Neuronal stem cell (in vitro differentiated cells): Measurements from ENCODE around the gene JAK2.
A peak's percentile ranks its signal among the peaks of the same experiment; 100 is the strongest.

Experiments
- DNase-seq: peaks from one replicate; pipeline ENCODE4 v3.0.0-alpha.2; 2013; ENCODE audit warnings: low spot score
- H2AFZ ChIP-seq: one replicate; pipeline ENCODE4 v1.6.1; 2013; ENCODE audit warnings: mild to moderate bottlenecking, low read length, inconsistent platforms
- H2AK5ac ChIP-seq: 2 replicates; pipeline ENCODE4 v1.6.1; 2013; ENCODE audit warnings: low read depth, mild to moderate bottlenecking, inconsistent platforms, low read length, moderate library complexity, mixed read lengths
- H2BK120ac ChIP-seq: 2 replicates; pipeline ENCODE4 v1.6.1; 2013; ENCODE audit warnings: low read depth, mild to moderate bottlenecking, inconsistent platforms, low read length, moderate library complexity, mixed read lengths
- H2BK12ac ChIP-seq: one replicate; pipeline ENCODE4 v1.6.1; 2013; ENCODE audit warnings: low read length, inconsistent platforms
- H2BK15ac ChIP-seq: 2 replicates; pipeline ENCODE4 v1.6.1; 2013; ENCODE audit warnings: mild to moderate bottlenecking, low read length, inconsistent platforms, mixed read lengths
- H2BK5ac ChIP-seq: one replicate; pipeline ENCODE4 v1.6.1; 2013; ENCODE audit warnings: inconsistent platforms, mild to moderate bottlenecking, low read length, moderate library complexity
- H3K14ac ChIP-seq: one replicate; pipeline ENCODE4 v1.6.1; 2013; ENCODE audit warnings: low read length, inconsistent platforms
- H3K18ac ChIP-seq: 2 replicates; pipeline ENCODE4 v1.6.1; 2013; ENCODE audit warnings: low read length, inconsistent platforms
- H3K23ac ChIP-seq: 2 replicates; pipeline ENCODE4 v1.6.1; 2013; ENCODE audit warnings: low read depth, mild to moderate bottlenecking, mixed read lengths, low read length, inconsistent platforms; ENCODE audit not compliant: poor library complexity
- H3K27ac ChIP-seq: replicated peaks from 3 replicates; pipeline ENCODE4 v1.5.1; 2013; ENCODE audit warnings: low read length, inconsistent platforms
- H3K27me3 ChIP-seq, 3 experiments: 2 replicates each; pipeline ENCODE4 v1.6.1; 2013; ENCODE audit warnings: low read length in 3 of 3, mild to moderate bottlenecking in 2 of 3, inconsistent platforms in 1 of 3, low read depth in 1 of 3, mixed read lengths in 1 of 3, moderate library complexity in 1 of 3; ENCODE audit not compliant: control insufficient read depth in 3 of 3, insufficient read depth in 3 of 3
- H3K36me3 ChIP-seq, 2 donors: replicated peaks in 1 of 2; 2 replicates each; pipeline ENCODE4 v1.6.1; 2013; ENCODE audit warnings: low read length in 2 of 2; ENCODE audit not compliant: control insufficient read depth in 2 of 2, insufficient read depth in 2 of 2
- H3K4ac ChIP-seq: 2 replicates; pipeline ENCODE4 v1.6.1; 2013; ENCODE audit warnings: inconsistent platforms, mild to moderate bottlenecking, low read length, moderate library complexity
- H3K4me1 ChIP-seq, 2 donors: 1 replicate in 1 of 2; 2 replicates in 1 of 2; pipeline ENCODE4 v1.6.1; 2013; ENCODE audit warnings: low read length in 2 of 2, low read depth in 1 of 2; ENCODE audit not compliant: control insufficient read depth in 2 of 2, insufficient read depth in 1 of 2
- H3K4me2 ChIP-seq: one replicate; pipeline ENCODE4 v1.6.1; 2013; ENCODE audit warnings: mild to moderate bottlenecking, low read length, inconsistent platforms; ENCODE audit not compliant: insufficient read depth, poor library complexity, severe bottlenecking
- H3K4me3 ChIP-seq, 2 donors: 2 replicates each; pipeline ENCODE4 v1.5.1; 2013; ENCODE audit warnings: low read length in 2 of 2, mild to moderate bottlenecking in 2 of 2, inconsistent platforms in 1 of 2, moderate library complexity in 1 of 2
- H3K79me1 ChIP-seq: one replicate; pipeline ENCODE4 v1.6.1; 2013; ENCODE audit warnings: low read depth, mild to moderate bottlenecking, inconsistent platforms, low read length, moderate library complexity
- H3K9ac ChIP-seq: one replicate; pipeline ENCODE4 v1.6.1; 2013; ENCODE audit warnings: mild to moderate bottlenecking, low read depth, low read length, inconsistent platforms; ENCODE audit not compliant: poor library complexity
- H3K9me3 ChIP-seq, 2 donors: replicated peaks in 1 of 2; 2 replicates each; pipeline versions ENCODE3 to v1.6.1; 2013; ENCODE audit warnings: low read length in 2 of 2, mild to moderate bottlenecking in 2 of 2, inconsistent platforms in 1 of 2, low read depth in 1 of 2, mixed read lengths in 1 of 2, moderate library complexity in 1 of 2; ENCODE audit not compliant: control insufficient read depth in 2 of 2, insufficient read depth in 1 of 2
- H4K8ac ChIP-seq: one replicate; pipeline ENCODE4 v1.6.1; 2013; ENCODE audit warnings: low read depth, mild to moderate bottlenecking, inconsistent platforms, low read length, moderate library complexity
- H4K91ac ChIP-seq: one replicate; pipeline ENCODE4 v1.6.1; 2013; ENCODE audit warnings: low read length, low read depth, mild to moderate bottlenecking, inconsistent platforms; ENCODE audit not compliant: poor library complexity
- WGBS, 2 donors: extraction: QIAGEN DNeasy Blood & Tissue Kit; methylation state at CpG; one replicate each; pipeline ENCODE4 v1.1.7; 2013; ENCODE audit warnings: missing lambda C conversion rate in 2 of 2, mixed read lengths in 1 of 2; ENCODE audit not compliant: insufficient read length in 2 of 2, insufficient replicate concordance in 1 of 2; ENCODE audit errors: extremely low coverage in 2 of 2; 5-methylcytosine and 5-hydroxymethylcytosine counted together

The JAK2 gene

GRCh38 chr9:4987961-4988421 lies 2.9 kb downstream of the JAK2 start:
- Histone ChIP-seq H2BK120ac (no peak overlapping the region), H3K18ac (no peak overlapping the region), H3K4me2 (no peak overlapping the region), H2BK15ac (no peak overlapping the region), H3K4me1 (peaks cover 1 to 9% of the 10 kb centered on the region in 2 donors), H4K8ac (no peak overlapping the region), H3K4ac (no peak overlapping the region), H3K9me3 (peaks cover 2 to 5% of the 10 kb centered on the region in 2 donors), H2AK5ac (no peak overlapping the region), H3K27ac (no peak overlapping the region), H4K91ac (no peak overlapping the region), H3K27me3 (peaks cover 0 to 2% (median 0%) of the 10 kb centered on the region in 3 experiments), H3K4me3 (no peak overlapping the region), H2AFZ (no peak overlapping the region), H3K79me1 (no peaks in the 10 kb centered on the region), H2BK12ac (no peak overlapping the region), H3K14ac (no peak overlapping the region), H3K23ac (no peak overlapping the region), H3K36me3 (peaks cover 0 to 3% of the 10 kb centered on the region in 2 donors), H3K9ac (no peak overlapping the region), H2BK5ac (no peak overlapping the region)
- no CpG with 5 or more reads among the region's 2 CpGs for WGBS, 2 donors
- peak; percentile 77 for DNase-seq

- Histone ChIP-seq H3K14ac (no peak overlapping the region), H2AK5ac (no peak overlapping the region), H4K8ac (no peak overlapping the region), H3K9me3 (peaks cover 2 to 5% of the 10 kb centered on the region in 2 donors), H3K27me3 (no peaks in the 10 kb centered on the region), H3K9ac (no peak overlapping the region), H3K18ac (no peak overlapping the region), H2BK5ac (no peak overlapping the region), H3K36me3 (peaks cover 0 to 3% of the 10 kb centered on the region in 2 donors), H3K27ac (no peak overlapping the region), H2BK120ac (no peak overlapping the region), H3K4ac (no peak overlapping the region), H2BK15ac (no peak overlapping the region), H3K4me2 (no peak overlapping the region), H2BK12ac (no peak overlapping the region), H3K4me3 (no peak overlapping the region), H3K79me1 (no peaks in the 10 kb centered on the region), H2AFZ (no peak overlapping the region), H4K91ac (no peak overlapping the region), H3K23ac (no peak overlapping the region), H3K4me1 (no peaks in the 10 kb centered on the region)
- DNase-seq: no peak
- no CpG with 5 or more reads among the region's 1 CpG for WGBS, 2 donors
Measured at GRCh38 chr9:4992872-4993271, 7.8 kb downstream of the JAK2 start.

- WGBS, 2 donors: no CpG with 5 or more reads among the region's 4 CpGs
- H3K36me3 ChIP-seq: peaks cover 0 to 3% of the 10 kb centered on the region in 2 donors
- no peak overlapping the region for H3K4me3 ChIP-seq
- no peaks in the 10 kb centered on the region for H3K4me1 ChIP-seq
- H2BK12ac ChIP-seq: no peak overlapping the region
- no peak overlapping the region for H3K18ac ChIP-seq
- H3K4me2 ChIP-seq: no peak overlapping the region
- no peak overlapping the region for H2AFZ ChIP-seq
- H3K23ac ChIP-seq: no peak overlapping the region
- no peak for DNase-seq
- no peaks in the 10 kb centered on the region for H3K27me3 ChIP-seq
- no peak overlapping the region for H2BK15ac ChIP-seq
- H2BK120ac ChIP-seq: no peak overlapping the region
- H3K4ac ChIP-seq: no peak overlapping the region
- H3K14ac ChIP-seq: no peak overlapping the region
- H3K9me3 ChIP-seq: peaks cover 2 to 5% of the 10 kb centered on the region in 2 donors
- H3K9ac ChIP-seq: no peak overlapping the region
- no peak overlapping the region for H2AK5ac ChIP-seq
- no peak overlapping the region for H3K27ac ChIP-seq
- no peak overlapping the region for H4K8ac ChIP-seq
- H4K91ac ChIP-seq: no peak overlapping the region
- no peak overlapping the region for H2BK5ac ChIP-seq
- no peaks in the 10 kb centered on the region for H3K79me1 ChIP-seq
Measured at GRCh38 chr9:4994166-4994890, 9.3 kb downstream of the JAK2 start.

GRCh38 chr9:4997196-4997595 lies 12.1 kb downstream of the JAK2 start:
- H4K8ac ChIP-seq: no peak overlapping the region
- H3K14ac ChIP-seq: no peak overlapping the region
- H2BK120ac ChIP-seq: no peak overlapping the region
- H2BK12ac ChIP-seq: no peak overlapping the region
- no peak overlapping the region for H2BK15ac ChIP-seq
- no peaks in the 10 kb centered on the region for H3K4me1 ChIP-seq
- no peak overlapping the region for H3K4me2 ChIP-seq
- no peak overlapping the region for H2BK5ac ChIP-seq
- H3K36me3 ChIP-seq: no peaks in the 10 kb centered on the region
- no peak overlapping the region for H2AK5ac ChIP-seq
- H3K18ac ChIP-seq: no peak overlapping the region
- H3K27ac ChIP-seq: no peak overlapping the region
- no CpG with 5 or more reads among the region's 3 CpGs for WGBS, 2 donors
- no peak overlapping the region for H3K23ac ChIP-seq
- no peak overlapping the region for H4K91ac ChIP-seq
- no peaks in the 10 kb centered on the region for H3K27me3 ChIP-seq
- no peak overlapping the region for H3K9ac ChIP-seq
- no peak for DNase-seq
- H3K79me1 ChIP-seq: no peaks in the 10 kb centered on the region
- no peak overlapping the region for H3K4me3 ChIP-seq
- H2AFZ ChIP-seq: no peak overlapping the region
- H3K9me3 ChIP-seq: peaks cover 2 to 5% of the 10 kb centered on the region in 2 donors
- no peak overlapping the region for H3K4ac ChIP-seq
